Suprapubic skin (tissue), 4 donors: ENCODE results near the gene APLNR. TPM values are rescaled to one million over a fixed set of nuclear protein-coding genes. Genes with fewer than 3 reads are reported as not detected.

Experiments
- DNase-seq, 2 donors: peaks; one replicate each; pipeline ENCODE4 v3.0.0-alpha.2; 2019; ENCODE audit warnings: low spot score in 2 of 2
- H3K27ac ChIP-seq: fragments of 200-600 bp; sonication (generic); one replicate; pipeline ENCODE4 v1.5.1; 2019
- H3K27me3 ChIP-seq: fragments of 200-600 bp; sonication (generic); one replicate; pipeline ENCODE4 v1.5.1; 2019
- H3K36me3 ChIP-seq: fragments of 200-600 bp; sonication (generic); one replicate; pipeline ENCODE4 v1.5.1; 2019
- H3K4me1 ChIP-seq: fragments of 200-600 bp; sonication (generic); one replicate; pipeline ENCODE4 v1.5.1; 2019
- H3K4me3 ChIP-seq: fragments of 200-600 bp; sonication (generic); one replicate; pipeline ENCODE4 v1.5.1; 2019; ENCODE audit warnings: mild to moderate bottlenecking
- H3K9me3 ChIP-seq: fragments of 200-600 bp; sonication (generic); one replicate; pipeline ENCODE4 v1.5.1; 2019
- EP300 ChIP-seq: sonication (generic); formaldehyde crosslinking; IDR thresholded peaks from one replicate; pipeline ENCODE4 v1.6.1; 2017; ENCODE audit warnings: antibody characterized with exemption
- POLR2A ChIP-seq, 2 donors: fragments of 450-650 bp; IDR thresholded peaks; one replicate each; pipeline ENCODE4 v1.6.1; 2017; ENCODE audit warnings: antibody characterized with exemption in 2 of 2, mild to moderate bottlenecking in 2 of 2, moderate library complexity in 2 of 2
- POLR2AphosphoS5 ChIP-seq, 3 donors: sonication (generic); formaldehyde crosslinking; IDR thresholded peaks; one replicate each; pipeline ENCODE4 v1.6.1; 2017; ENCODE audit warnings: antibody characterized with exemption in 3 of 3
- WGBS: methylation state at CpG from one replicate; pipeline ENCODE4 v1.1.5; 2018; 5-methylcytosine and 5-hydroxymethylcytosine counted together
- total RNA-seq, 4 donors: library from RNA; depleted of rRNA; stranded (reverse); fragments of >200 nt; gene quantifications; one replicate each; pipeline ENCODE4 v1.1.0, GENCODE V29; 2016
- TF ChIP-seq, protein P1 (sequence below), 2 donors: fragments of 200-600 bp in 1 of 2; fragments of 450-650 bp in 1 of 2; sonication (generic) in 1 of 2; IDR thresholded peaks; one replicate each; pipeline ENCODE4 v1.5.1; 2016 to 2019; ENCODE audit warnings: antibody characterized with exemption in 2 of 2, mild to moderate bottlenecking in 1 of 2, moderate library complexity in 1 of 2

Gene APLNR
- total RNA-seq, 4 donors from 2014 or later = 0.42 to 2.2 (median 1.2) TPM

- Histone ChIP-seq H3K36me3 (no peaks in the 10 kb centered on the region), H3K27me3 (no peaks in the 10 kb centered on the region), H3K27ac (no peak overlapping the region), H3K9me3 (no peaks in the 10 kb centered on the region), H3K4me1 (peaks cover 33% of the 10 kb centered on the region), H3K4me3 (no peak overlapping the region)
- TF ChIP-seq POLR2A (IDR thresholded peaks at IDR 0.05) (no peak), POLR2AphosphoS5 (IDR thresholded peaks at IDR 0.05) (no peak), EP300 (no peak)
- TF ChIP-seq, protein P1, sequence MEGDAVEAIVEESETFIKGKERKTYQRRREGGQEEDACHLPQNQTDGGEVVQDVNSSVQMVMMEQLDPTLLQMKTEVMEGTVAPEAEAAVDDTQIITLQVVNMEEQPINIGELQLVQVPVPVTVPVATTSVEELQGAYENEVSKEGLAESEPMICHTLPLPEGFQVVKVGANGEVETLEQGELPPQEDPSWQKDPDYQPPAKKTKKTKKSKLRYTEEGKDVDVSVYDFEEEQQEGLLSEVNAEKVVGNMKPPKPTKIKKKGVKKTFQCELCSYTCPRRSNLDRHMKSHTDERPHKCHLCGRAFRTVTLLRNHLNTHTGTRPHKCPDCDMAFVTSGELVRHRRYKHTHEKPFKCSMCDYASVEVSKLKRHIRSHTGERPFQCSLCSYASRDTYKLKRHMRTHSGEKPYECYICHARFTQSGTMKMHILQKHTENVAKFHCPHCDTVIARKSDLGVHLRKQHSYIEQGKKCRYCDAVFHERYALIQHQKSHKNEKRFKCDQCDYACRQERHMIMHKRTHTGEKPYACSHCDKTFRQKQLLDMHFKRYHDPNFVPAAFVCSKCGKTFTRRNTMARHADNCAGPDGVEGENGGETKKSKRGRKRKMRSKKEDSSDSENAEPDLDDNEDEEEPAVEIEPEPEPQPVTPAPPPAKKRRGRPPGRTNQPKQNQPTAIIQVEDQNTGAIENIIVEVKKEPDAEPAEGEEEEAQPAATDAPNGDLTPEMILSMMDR (IDR thresholded peaks at IDR 0.05) = no peak
- 82% methylated on average over 4 of the region's 4 CpGs for WGBS
- DNase-seq = no peak
Measured at GRCh38 chr11:57273448-57274058, 36.5 kb upstream of the APLNR start.

DNA sequence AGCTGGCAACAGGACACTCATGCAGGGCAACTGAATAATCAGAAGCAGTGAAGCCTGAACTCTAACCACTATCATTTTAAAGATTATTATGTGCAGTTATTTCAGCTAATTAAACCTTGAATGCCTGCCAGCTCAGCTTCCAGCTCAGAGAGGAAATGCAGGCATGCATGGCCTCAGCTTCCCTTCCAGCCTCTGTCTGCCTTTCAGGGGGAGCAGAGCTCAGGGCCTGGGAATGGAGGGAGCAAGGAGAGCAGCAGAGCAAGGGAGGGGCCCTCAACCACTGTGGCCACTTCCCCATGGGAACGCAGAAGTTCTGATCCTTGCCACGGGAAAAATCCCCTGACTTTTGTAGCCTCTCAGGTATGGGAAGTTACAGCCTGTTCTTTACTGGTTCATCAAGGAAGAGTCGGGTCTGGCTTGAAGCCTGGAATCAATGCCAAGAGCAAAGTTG, 32.5 kb upstream of the APLNR start:
- Histone ChIP-seq H3K36me3 (no peaks in the 10 kb centered on the region), H3K4me3 (no peak overlapping the region), H3K27ac (no peak overlapping the region), H3K27me3 (no peaks in the 10 kb centered on the region), H3K4me1 (peaks cover 12% of the 10 kb centered on the region), H3K9me3 (no peaks in the 10 kb centered on the region)
- 20% methylated on average over 1 of the region's 3 CpGs for WGBS
- DNase-seq = no peak
- TF ChIP-seq, protein P1 (IDR thresholded peaks at IDR 0.05) = no peak
- TF ChIP-seq EP300 (no peak), POLR2A (IDR thresholded peaks at IDR 0.05) (no peak), POLR2AphosphoS5 (IDR thresholded peaks at IDR 0.05) (no peak)

DNA sequence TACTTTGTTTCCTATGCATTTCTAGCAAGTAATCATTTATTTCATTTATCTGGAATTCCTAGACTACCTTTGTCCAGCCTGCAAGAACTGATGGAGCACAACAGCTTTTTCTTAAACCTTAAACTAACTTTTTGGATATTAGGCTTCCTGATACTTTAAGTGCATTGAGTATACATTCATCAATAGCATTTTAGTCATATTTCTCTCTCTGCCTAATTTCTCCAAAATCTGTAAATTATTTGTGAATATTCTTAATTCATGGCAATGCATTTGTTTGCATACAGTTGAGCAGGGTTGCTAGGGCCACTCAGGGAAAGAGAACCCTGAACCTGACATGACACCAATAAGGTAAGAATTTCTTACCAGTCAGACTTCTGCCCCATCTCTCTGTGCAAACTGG, 29.1 kb upstream of the APLNR start:
- H3K4me1 ChIP-seq = peaks cover 12% of the 10 kb centered on the region
- no peaks in the 10 kb centered on the region for H3K9me3 ChIP-seq
- no peak for DNase-seq
- H3K27ac ChIP-seq = no peak overlapping the region
- no peak for TF ChIP-seq POLR2A (IDR thresholded peaks at IDR 0.05)
- TF ChIP-seq, protein P1 (IDR thresholded peaks at IDR 0.05) = no peak
- no peak for TF ChIP-seq POLR2AphosphoS5 (IDR thresholded peaks at IDR 0.05)
- TF ChIP-seq EP300 = no peak
- H3K4me3 ChIP-seq = no peak overlapping the region
- H3K36me3 ChIP-seq = no peaks in the 10 kb centered on the region
- H3K27me3 ChIP-seq = no peaks in the 10 kb centered on the region

- Histone ChIP-seq H3K4me3 (no peak overlapping the region), H3K4me1 (no peaks in the 10 kb centered on the region), H3K36me3 (no peaks in the 10 kb centered on the region), H3K27ac (no peak overlapping the region), H3K27me3 (no peaks in the 10 kb centered on the region), H3K9me3 (no peaks in the 10 kb centered on the region)
- DNase-seq = no peak
- WGBS = 92% methylated on average over 7 of the region's 7 CpGs
- TF ChIP-seq, protein P1 (IDR thresholded peaks at IDR 0.05) = no peak
- no peak for TF ChIP-seq EP300
- TF ChIP-seq POLR2A (IDR thresholded peaks at IDR 0.05) = no peak
- TF ChIP-seq POLR2AphosphoS5 (IDR thresholded peaks at IDR 0.05) = no peak
Measured at GRCh38 chr11:57263351-57263750, 26.3 kb upstream of the APLNR start.

GRCh38 chr11:57262157-57262556, 25.1 kb upstream of the APLNR start:
- Histone ChIP-seq H3K9me3 (no peaks in the 10 kb centered on the region), H3K27ac (no peak overlapping the region), H3K36me3 (no peaks in the 10 kb centered on the region), H3K27me3 (no peaks in the 10 kb centered on the region), H3K4me1 (no peaks in the 10 kb centered on the region), H3K4me3 (no peak overlapping the region)
- WGBS = 66% methylated on average over 4 of the region's 4 CpGs
- DNase-seq = no peak
- TF ChIP-seq, protein P1 (IDR thresholded peaks at IDR 0.05) = no peak
- TF ChIP-seq EP300 (no peak), POLR2AphosphoS5 (IDR thresholded peaks at IDR 0.05) (no peak), POLR2A (IDR thresholded peaks at IDR 0.05) (no peak)
